LNCaP clone FGC (cell line): ENCODE data around the gene SELENOO.

ENCODE experiments used
- DNase-seq: peaks from one replicate; pipeline ENCODE4 v3.0.0-alpha.2; 2011; ENCODE audit warnings: low read depth
- H3K4me3 ChIP-seq: 2 replicates; pipeline ENCODE4 v1.5.1; 2011; ENCODE audit warnings: mild to moderate bottlenecking, low read depth, low read length, control low read depth
- TF ChIP-seq, protein P1 (sequence below): IDR thresholded peaks from 2 replicates; pipeline ENCODE4 v1.5.1; 2012; ENCODE audit warnings: mild to moderate bottlenecking; ENCODE audit not compliant: control insufficient read depth, insufficient read depth; ENCODE audit errors: extremely low read depth

Gene SELENOO

GRCh38 chr22:50247748-50248147 is 46.9 kb downstream of the SELENOO start:
- peak overlapping the region; percentile 18; the same call in 1 of the 2 replicates for H3K4me3 ChIP-seq
- DNase-seq, result peak; percentile 66
- TF ChIP-seq, protein P1, sequence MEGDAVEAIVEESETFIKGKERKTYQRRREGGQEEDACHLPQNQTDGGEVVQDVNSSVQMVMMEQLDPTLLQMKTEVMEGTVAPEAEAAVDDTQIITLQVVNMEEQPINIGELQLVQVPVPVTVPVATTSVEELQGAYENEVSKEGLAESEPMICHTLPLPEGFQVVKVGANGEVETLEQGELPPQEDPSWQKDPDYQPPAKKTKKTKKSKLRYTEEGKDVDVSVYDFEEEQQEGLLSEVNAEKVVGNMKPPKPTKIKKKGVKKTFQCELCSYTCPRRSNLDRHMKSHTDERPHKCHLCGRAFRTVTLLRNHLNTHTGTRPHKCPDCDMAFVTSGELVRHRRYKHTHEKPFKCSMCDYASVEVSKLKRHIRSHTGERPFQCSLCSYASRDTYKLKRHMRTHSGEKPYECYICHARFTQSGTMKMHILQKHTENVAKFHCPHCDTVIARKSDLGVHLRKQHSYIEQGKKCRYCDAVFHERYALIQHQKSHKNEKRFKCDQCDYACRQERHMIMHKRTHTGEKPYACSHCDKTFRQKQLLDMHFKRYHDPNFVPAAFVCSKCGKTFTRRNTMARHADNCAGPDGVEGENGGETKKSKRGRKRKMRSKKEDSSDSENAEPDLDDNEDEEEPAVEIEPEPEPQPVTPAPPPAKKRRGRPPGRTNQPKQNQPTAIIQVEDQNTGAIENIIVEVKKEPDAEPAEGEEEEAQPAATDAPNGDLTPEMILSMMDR, result no peak

GRCh38 chr22:50248196-50249081 is 47.6 kb downstream of the SELENOO start:
- TF ChIP-seq, protein P1, result no peak
- H3K4me3 ChIP-seq, result peak overlapping the region; percentile 18; the same call in 1 of the 2 replicates
- DNase-seq, result no peak

DNA sequence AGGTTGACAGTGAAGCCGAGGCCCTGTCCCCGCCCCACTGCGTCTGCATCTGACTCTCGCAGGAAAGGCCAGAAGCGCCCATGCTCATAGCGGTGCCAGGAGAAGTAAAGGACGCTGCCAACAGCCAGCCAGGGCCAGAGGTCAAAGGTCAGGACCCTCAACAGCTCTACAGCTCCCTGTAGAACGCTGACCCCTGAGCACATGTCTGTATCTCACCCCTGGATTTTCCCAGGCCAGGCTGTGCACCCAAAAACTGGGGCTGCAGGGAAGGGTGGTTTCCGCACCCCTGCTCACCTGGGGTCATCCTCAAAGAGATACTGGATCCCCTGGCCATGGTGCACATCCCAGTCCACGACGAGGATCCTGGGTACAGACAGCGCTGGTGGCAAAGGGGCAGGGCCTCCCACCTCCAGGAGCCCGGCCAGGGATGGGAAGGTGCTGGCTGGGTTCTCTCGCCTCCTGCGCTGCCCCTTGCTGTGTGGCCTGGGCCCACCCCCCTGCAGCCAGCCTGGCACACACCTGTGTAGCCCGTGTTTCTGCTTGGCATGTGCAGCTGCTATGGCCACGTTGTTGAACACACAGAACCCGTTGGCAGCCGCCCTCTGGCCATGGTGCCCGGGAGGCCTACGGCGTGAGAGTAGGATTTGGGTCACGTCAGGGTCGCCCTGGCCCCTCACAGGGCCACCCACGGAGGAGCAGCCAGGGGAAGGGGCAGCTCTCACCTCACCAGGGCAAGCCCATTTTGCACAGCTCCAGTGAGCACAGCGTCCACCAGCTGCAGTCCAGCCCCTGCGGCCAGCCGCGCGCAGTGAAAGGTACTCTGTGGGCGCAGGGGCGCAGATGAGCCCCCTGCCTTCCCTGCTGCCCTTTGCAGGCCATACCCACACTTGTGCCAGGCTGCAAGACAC is 48.8 kb downstream of the SELENOO start:
- peak overlapping the region; percentile 79 for H3K4me3 ChIP-seq
- DNase-seq, result no peak
- TF ChIP-seq, protein P1, result no peak

- TF ChIP-seq, protein P1, result no peak
- peak overlapping the region; percentile 79 for H3K4me3 ChIP-seq
- DNase-seq, result no peak
Measured at GRCh38 chr22:50250249-50250554, 49.4 kb downstream of the SELENOO start.

DNA sequence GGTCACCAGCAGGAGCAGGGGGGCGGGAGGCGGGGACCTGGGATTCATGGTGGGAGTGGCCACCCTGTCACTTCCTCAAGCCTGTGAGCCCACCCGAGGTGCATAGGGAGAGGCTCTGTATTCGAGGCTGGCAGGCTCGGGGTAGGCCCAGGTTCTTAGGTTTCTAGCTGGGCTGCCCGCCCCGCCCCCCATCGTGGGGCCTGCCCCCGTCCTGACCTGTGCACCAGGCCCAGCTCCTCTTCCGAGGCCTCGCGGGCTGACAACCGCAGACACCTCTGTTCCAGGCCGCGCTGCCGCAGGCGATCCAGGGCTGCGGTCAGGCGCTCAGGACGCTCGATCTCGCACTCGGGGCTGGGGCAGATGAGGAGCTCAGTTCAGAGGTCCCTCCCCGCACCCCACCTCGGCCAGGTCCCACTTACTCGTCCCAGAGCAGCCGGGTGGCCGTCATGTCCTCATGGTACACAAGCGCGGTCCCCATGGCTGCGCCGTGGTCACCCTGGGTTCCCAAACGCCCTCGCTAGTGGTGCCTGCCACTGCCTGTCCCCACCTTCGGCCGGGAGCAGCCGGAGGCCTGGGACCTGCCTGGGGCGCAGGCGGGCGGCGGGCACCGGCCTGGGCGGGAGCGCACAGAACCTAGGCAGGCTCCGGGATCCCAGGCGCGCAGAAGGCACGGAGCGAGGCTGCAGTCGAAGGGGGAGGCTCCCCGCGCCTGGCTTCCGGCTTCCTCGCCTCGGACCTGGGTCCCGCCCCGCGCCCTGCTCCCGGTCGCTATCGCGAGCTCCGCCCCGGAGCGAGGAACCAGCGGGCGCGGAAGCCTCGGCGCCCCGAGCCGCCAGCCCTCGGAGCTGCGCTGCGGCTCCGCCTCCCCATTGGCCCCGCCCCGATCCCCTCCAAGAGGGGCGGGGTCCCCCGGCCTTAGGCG is 50.0 kb downstream of the SELENOO start, which contains the start of gene HDAC10:
Gene HDAC10 (minus strand): TSS at position 711 of the 922 bp plus-strand sequence. CDS start 233 bp downstream, at position 478.
- DNase-seq, result no peak
- H3K4me3 ChIP-seq, result peak within 1 kb of the TSS; percentile 79
- TF ChIP-seq, protein P1, result no peak

DNA sequence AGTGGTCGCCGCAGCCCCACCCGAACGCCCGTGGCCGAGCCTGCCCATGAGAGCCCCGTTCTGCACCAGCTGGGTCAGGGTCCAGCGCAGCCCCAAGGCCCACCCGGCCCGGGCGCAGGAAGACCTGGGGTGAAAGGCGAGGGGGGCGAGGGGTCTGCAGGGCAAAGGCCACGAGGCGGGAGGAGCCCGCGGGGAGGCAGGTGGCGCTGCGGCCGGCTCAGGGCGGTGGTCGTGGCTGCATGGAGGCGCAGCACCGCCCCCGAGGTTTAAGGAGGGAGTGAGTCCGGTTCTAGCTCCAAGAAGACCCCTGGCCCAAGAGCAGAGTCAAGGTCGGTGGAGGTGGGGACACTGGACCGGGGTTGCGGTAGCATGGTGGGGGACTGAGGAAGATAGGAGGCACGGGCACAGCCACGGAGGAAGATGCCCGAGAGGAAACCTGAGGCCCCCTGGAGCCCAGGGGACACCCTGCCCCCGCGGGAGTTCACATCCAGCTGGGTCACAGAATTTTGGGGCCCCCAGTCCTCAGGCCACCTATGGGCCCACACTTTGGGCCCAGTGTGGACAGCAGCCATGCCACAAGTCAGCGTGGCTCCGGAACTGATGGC is 50.8 kb downstream of the SELENOO start:
- peak overlapping the region; percentile 79 for H3K4me3 ChIP-seq
- no peak for DNase-seq
- TF ChIP-seq, protein P1, result 0 out of 2 replicates have a peak, but pooled peaks have one; percentile 4
